Panc1 (cell line): ENCODE results near the gene FGD3. TPM values are rescaled to one million over a fixed set of nuclear protein-coding genes. Genes with fewer than 3 reads are reported as not detected.

Experiments
- ATAC-seq: fragments of 200-7000 bp; cut with Tn5 transposase; 2 replicates; pipeline ENCODE4 v1.9.1; 2020; ENCODE audit warnings: mild to moderate bottlenecking, moderate library complexity
- BruUV-seq: library from RNA; stranded (reverse); fragments of 400-500 nt; replicated peaks from 2 replicates; lab custom pipeline; 2021; lab: Mats Ljungman, UMichigan
- CTCF ChIA-PET: fragments of 300-600 bp; sonication (Branson Sonifier 250); formaldehyde crosslinking; loops from one replicate; lab custom pipeline; 2022; ENCODE audit warnings: antibody characterized with exemption; lab: Charles Lee
- POLR2A ChIA-PET: fragments of 300-600 bp; sonication (Branson Sonifier 250); formaldehyde crosslinking; loops from one replicate; lab custom pipeline; 2022; ENCODE audit warnings: antibody characterized with exemption; lab: Charles Lee
- DNase-seq: peaks from one replicate; pipeline ENCODE4 v3.0.0-alpha.2; 2010; ENCODE audit warnings: low read depth, low spot score
- H3K27ac ChIP-seq: 2 replicates; pipeline ENCODE4 v1.5.1; 2011; ENCODE audit warnings: mild to moderate bottlenecking, low read length, inconsistent platforms
- H3K27me3 ChIP-seq: fragments of 200-500 bp; sonication (Bioruptor generic); 2 replicates; pipeline ENCODE4 v1.6.0; 2014; ENCODE audit warnings: low read length, inconsistent platforms; ENCODE audit not compliant: control insufficient read depth, insufficient read depth
- H3K36me3 ChIP-seq: fragments of 200-500 bp; sonication (Bioruptor generic); 2 replicates; pipeline ENCODE4 v1.5.1; 2014; ENCODE audit warnings: inconsistent platforms, mild to moderate bottlenecking, low read length, moderate library complexity; ENCODE audit not compliant: control insufficient read depth, insufficient read depth
- H3K4me1 ChIP-seq: 2 replicates; pipeline ENCODE4 v1.5.1; 2011; ENCODE audit warnings: inconsistent platforms, mild to moderate bottlenecking, low read length, moderate library complexity; ENCODE audit not compliant: control insufficient read depth, insufficient read depth
- H3K4me3 ChIP-seq, 2 experiments: 2 replicates each; pipeline ENCODE4 v1.5.1; 2011 to 2012; ENCODE audit warnings: low read depth in 2 of 2, low read length in 2 of 2, mild to moderate bottlenecking in 2 of 2, inconsistent platforms in 1 of 2, moderate library complexity in 1 of 2
- H3K9me3 ChIP-seq: fragments of 200-500 bp; sonication (Bioruptor generic); 2 replicates; pipeline ENCODE4 v1.5.1; 2014; ENCODE audit warnings: low read depth, mild to moderate bottlenecking, inconsistent platforms, low read length, moderate library complexity; ENCODE audit not compliant: control insufficient read depth, insufficient read depth
- CTCF ChIP-seq: fragments of 450-650 bp; IDR thresholded peaks from 2 replicates; pipeline ENCODE4 v1.5.1; 2017; ENCODE audit warnings: mild to moderate bottlenecking
- POLR2AphosphoS5 ChIP-seq: IDR thresholded peaks from 2 replicates; pipeline ENCODE4 v1.6.1; 2012; ENCODE audit warnings: mild to moderate bottlenecking, low read depth, low read length, moderate library complexity
- REST ChIP-seq, 2 experiments: IDR thresholded peaks; 2 replicates each; pipeline ENCODE4 v1.6.1; 2011 to 2012; ENCODE audit warnings: low read depth in 2 of 2, control low read depth in 1 of 2, low read length in 1 of 2, mild to moderate bottlenecking in 1 of 2, moderate library complexity in 1 of 2; ENCODE audit not compliant: insufficient read depth in 1 of 2
- SIN3A ChIP-seq: IDR thresholded peaks from 2 replicates; pipeline ENCODE4 v1.6.1; 2012; ENCODE audit warnings: low read depth, mild to moderate bottlenecking, low read length, moderate library complexity, borderline replicate concordance; ENCODE audit not compliant: insufficient read depth
- TCF7L2 ChIP-seq: IDR thresholded peaks from 2 replicates; pipeline ENCODE4 v1.6.1; 2011; ENCODE audit warnings: mild to moderate bottlenecking, low read depth, low read length, inconsistent platforms
- in situ Hi-C: cut with HindIII; loops from 2 replicates; pipeline ENCODE4 v1.10.0; 2016; ENCODE audit warnings: low sequenced_read_pairs, low pct_unique_long_range_greater_than_20kb
- intact Hi-C: fragments of 100-400 bp; cut with micrococcal nuclease; formaldehyde crosslinking; loops from one replicate; pipeline ENCODE4 v1.10.0; 2022; ENCODE audit not compliant: unreplicated experiment
- total RNA-seq: library from RNA; stranded (reverse); gene quantifications from one replicate; pipeline ENCODE4 v1.2.1, GENCODE V29; 2021; ENCODE audit not compliant: unreplicated experiment

Gene FGD3
- total RNA-seq, 1 experiment from 2014 or later: 0.80 TPM

- H3K27me3 ChIP-seq: no peaks in the 10 kb centered on the region
- no TSS peak for BruUV-seq
- TF ChIP-seq SIN3A (no peak), CTCF (no peak), POLR2AphosphoS5 (no peak), TCF7L2 (no peak), REST (IDR thresholded peaks at IDR 0.05; ENCODE audit: insufficient read depth in 1 of 2, low read depth in 2 of 2, low read length in 1 of 2) (no peak)
- no peak for ATAC-seq
- CTCF ChIA-PET: no interaction called here
- H3K36me3 ChIP-seq: no peaks in the 10 kb centered on the region
- H3K9me3 ChIP-seq: no peaks in the 10 kb centered on the region
- H3K4me3 ChIP-seq: no peak overlapping the region
- POLR2A ChIA-PET: no interaction called here
- intact Hi-C loops: no loop called here
- H3K4me1 ChIP-seq: 0 out of 2 replicates have a peak, but pooled peaks cover 2% of the 10 kb centered on the region
- in situ Hi-C loops: no loop called here
- no peak for DNase-seq
- no peak overlapping the region for H3K27ac ChIP-seq
Measured at GRCh38 chr9:93076792-93077128, 129.4 kb downstream of the FGD3 start.

- ChIA-PET POLR2A (no interaction called here), CTCF (no interaction called here)
- DNase-seq: no peak
- Histone ChIP-seq H3K9me3 (no peaks in the 10 kb centered on the region), H3K27ac (no peak overlapping the region), H3K4me3 (no peak overlapping the region), H3K36me3 (no peaks in the 10 kb centered on the region), H3K4me1 (0 out of 2 replicates have a peak, but pooled peaks cover 2% of the 10 kb centered on the region), H3K27me3 (no peaks in the 10 kb centered on the region)
- intact Hi-C loops: no loop called here
- in situ Hi-C loops: no loop called here
- no peak for ATAC-seq
- BruUV-seq: no TSS peak
- TF ChIP-seq SIN3A (no peak), REST (IDR thresholded peaks at IDR 0.05; ENCODE audit: insufficient read depth in 1 of 2, low read depth in 2 of 2, low read length in 1 of 2) (no peak), CTCF (no peak), TCF7L2 (no peak), POLR2AphosphoS5 (no peak)
Measured at GRCh38 chr9:93077367-93077766, 130.0 kb downstream of the FGD3 start.
